ENCODE data around the gene RPL19.

- TF ChIP-seq, protein P1, sequence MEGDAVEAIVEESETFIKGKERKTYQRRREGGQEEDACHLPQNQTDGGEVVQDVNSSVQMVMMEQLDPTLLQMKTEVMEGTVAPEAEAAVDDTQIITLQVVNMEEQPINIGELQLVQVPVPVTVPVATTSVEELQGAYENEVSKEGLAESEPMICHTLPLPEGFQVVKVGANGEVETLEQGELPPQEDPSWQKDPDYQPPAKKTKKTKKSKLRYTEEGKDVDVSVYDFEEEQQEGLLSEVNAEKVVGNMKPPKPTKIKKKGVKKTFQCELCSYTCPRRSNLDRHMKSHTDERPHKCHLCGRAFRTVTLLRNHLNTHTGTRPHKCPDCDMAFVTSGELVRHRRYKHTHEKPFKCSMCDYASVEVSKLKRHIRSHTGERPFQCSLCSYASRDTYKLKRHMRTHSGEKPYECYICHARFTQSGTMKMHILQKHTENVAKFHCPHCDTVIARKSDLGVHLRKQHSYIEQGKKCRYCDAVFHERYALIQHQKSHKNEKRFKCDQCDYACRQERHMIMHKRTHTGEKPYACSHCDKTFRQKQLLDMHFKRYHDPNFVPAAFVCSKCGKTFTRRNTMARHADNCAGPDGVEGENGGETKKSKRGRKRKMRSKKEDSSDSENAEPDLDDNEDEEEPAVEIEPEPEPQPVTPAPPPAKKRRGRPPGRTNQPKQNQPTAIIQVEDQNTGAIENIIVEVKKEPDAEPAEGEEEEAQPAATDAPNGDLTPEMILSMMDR (IDR thresholded peaks at IDR 0.05; ENCODE audit: borderline replicate concordance, extremely low read depth, low read length, poor library complexity, severe bottlenecking), result no peak
- no peak for TF ChIP-seq EZH2 (IDR thresholded peaks at IDR 0.05; ENCODE audit: borderline replicate concordance, low read depth, low read length, severe bottlenecking)
Measured at GRCh38 chr17:39227364-39227919, 27.4 kb downstream of the RPL19 start.
